H1 (cell line): ENCODE results near the gene SLC23A2. TPM values are rescaled to one million over a fixed set of nuclear protein-coding genes. Genes with fewer than 3 reads are reported as not detected.

ENCODE experiments used
- CTCF ChIA-PET: fragments of 300-600 bp; sonication (Branson Sonifier 250); formaldehyde crosslinking; loops from one replicate; lab custom pipeline; 2021; ENCODE audit not compliant: partially characterized antibody; lab: Charles Lee
- POLR2A ChIA-PET: fragments of 300-600 bp; sonication (Branson Sonifier 250); formaldehyde crosslinking; loops from one replicate; lab custom pipeline; 2021; ENCODE audit warnings: inconsistent platforms; ENCODE audit not compliant: partially characterized antibody; lab: Charles Lee
- DNase-seq, 2 experiments: peaks; one replicate each; pipeline versions ENCODE4 v3.0.0 to v3.0.0-alpha.2; 2010 to 2022; ENCODE audit warnings: low spot score in 2 of 2, low read depth in 1 of 2, mixed read lengths in 1 of 2
- FAIRE-seq: peaks from 2 replicates; lab custom pipeline; 2011; peaks lifted over from hg19 to GRCh38; lab: Jason Lieb, UNC
- H2AFZ ChIP-seq: 2 replicates; pipeline ENCODE4 v1.8.1; 2012; ENCODE audit warnings: low read length, inconsistent platforms
- H2AK5ac ChIP-seq: 2 replicates; pipeline ENCODE4 v1.6.1; 2013; ENCODE audit warnings: low read depth, low read length
- H2BK120ac ChIP-seq: replicated peaks from 2 replicates; pipeline ENCODE3; 2013; ENCODE audit warnings: low read depth, low read length, inconsistent platforms
- H2BK12ac ChIP-seq: 2 replicates; pipeline ENCODE4 v1.6.1; 2013; ENCODE audit warnings: low read depth, low read length
- H2BK15ac ChIP-seq: 2 replicates; pipeline ENCODE4 v1.6.1; 2013; ENCODE audit warnings: low read length
- H2BK20ac ChIP-seq: 2 replicates; pipeline ENCODE4 v1.6.1; 2013; ENCODE audit warnings: low read length
- H2BK5ac ChIP-seq: 2 replicates; pipeline ENCODE4 v1.6.1; 2013; ENCODE audit warnings: low read depth, low read length
- H3K14ac ChIP-seq: 2 replicates; pipeline ENCODE4 v1.6.1; 2013; ENCODE audit warnings: inconsistent platforms; ENCODE audit not compliant: insufficient read length
- H3K18ac ChIP-seq: 2 replicates; pipeline ENCODE4 v1.6.1; 2013; ENCODE audit warnings: low read length; ENCODE audit errors: extremely low read depth
- H3K23ac ChIP-seq: 2 replicates; pipeline ENCODE4 v1.6.1; 2013; ENCODE audit warnings: inconsistent platforms; ENCODE audit not compliant: insufficient read length
- H3K23me2 ChIP-seq: 2 replicates; pipeline ENCODE4 v1.6.1; 2013; ENCODE audit warnings: low read depth, low read length
- H3K27ac ChIP-seq: 2 replicates; pipeline ENCODE4 v1.6.1; 2011; ENCODE audit warnings: low read depth, low read length, inconsistent platforms
- H3K27me3 ChIP-seq, 4 experiments: replicated peaks in 1 of 4; 1 replicate in 1 of 4; 2 replicates in 3 of 4; pipeline versions ENCODE4 v1.6.1 to v1.8.1; 2011 to 2013; ENCODE audit warnings: low read length in 3 of 4, mild to moderate bottlenecking in 3 of 4, inconsistent platforms in 2 of 4, mixed read lengths in 2 of 4, moderate library complexity in 1 of 4; ENCODE audit not compliant: control insufficient read depth in 3 of 4, insufficient read depth in 3 of 4; ENCODE audit errors: extremely low read depth in 1 of 4
- H3K36me3 ChIP-seq, 4 experiments: 2 replicates each; pipeline versions ENCODE4 v1.6.1 to v1.8.1; 2011 to 2013; ENCODE audit warnings: mild to moderate bottlenecking in 4 of 4, low read length in 3 of 4, moderate library complexity in 2 of 4, control low read depth in 1 of 4, inconsistent platforms in 1 of 4; ENCODE audit not compliant: insufficient read depth in 4 of 4, control insufficient read depth in 2 of 4
- H3K4ac ChIP-seq: replicated peaks from 2 replicates; pipeline ENCODE3; 2013; ENCODE audit warnings: low read length, low read depth, mixed read lengths, inconsistent platforms; ENCODE audit not compliant: insufficient read length
- H3K4me1 ChIP-seq, 4 experiments: replicated peaks in 1 of 4; 1 replicate in 1 of 4; 2 replicates in 3 of 4; pipeline versions ENCODE4 v1.6.1 to v1.8.1; 2011 to 2013; ENCODE audit warnings: low read length in 3 of 4, inconsistent platforms in 2 of 4, mixed read lengths in 1 of 4; ENCODE audit not compliant: insufficient read depth in 4 of 4, control insufficient read depth in 3 of 4
- H3K4me2 ChIP-seq, 2 experiments: 2 replicates each; pipeline versions ENCODE4 v1.6.1 to v1.8.1; 2011 to 2013; ENCODE audit warnings: low read depth in 2 of 2, low read length in 2 of 2, control low read depth in 1 of 2, inconsistent platforms in 1 of 2, mild to moderate bottlenecking in 1 of 2; ENCODE audit not compliant: insufficient read depth in 1 of 2
- H3K4me3 ChIP-seq, 4 experiments: fragments of 200-600, 300-600 bp in 1 of 4; sonication (generic), shearing (Covaris generic), sonication (Bioruptor Twin) in 1 of 4; 2 replicates each; pipeline versions ENCODE4 v1.5.1 to v1.8.1; 2011 to 2016; ENCODE audit warnings: low read length in 4 of 4, low read depth in 3 of 4, control low read depth in 2 of 4, inconsistent platforms in 2 of 4, mild to moderate bottlenecking in 2 of 4, mixed read lengths in 1 of 4, moderate library complexity in 1 of 4; ENCODE audit not compliant: insufficient read depth in 2 of 4; ENCODE audit errors: extremely low read depth in 1 of 4
- H3K56ac ChIP-seq: replicated peaks from 2 replicates; pipeline ENCODE3; 2013; ENCODE audit warnings: low read depth, mild to moderate bottlenecking, mixed read lengths, low read length, inconsistent platforms; ENCODE audit not compliant: insufficient read length
- H3K79me1 ChIP-seq: 2 replicates; pipeline ENCODE4 v1.6.1; 2013; ENCODE audit warnings: low read depth, low read length, control low read depth
- H3K79me2 ChIP-seq, 2 experiments: 2 replicates each; pipeline versions ENCODE4 v1.6.1 to v1.8.1; 2012 to 2013; ENCODE audit warnings: low read length in 2 of 2, mild to moderate bottlenecking in 2 of 2, inconsistent platforms in 1 of 2; ENCODE audit not compliant: insufficient read depth in 2 of 2, control insufficient read depth in 1 of 2
- H3K9ac ChIP-seq, 4 experiments: replicated peaks in 1 of 4; 1 replicate in 1 of 4; 2 replicates in 3 of 4; pipeline versions ENCODE4 v1.6.1 to v1.8.1; 2011 to 2013; ENCODE audit warnings: low read depth in 3 of 4, low read length in 3 of 4, control low read depth in 2 of 4, mild to moderate bottlenecking in 2 of 4, moderate library complexity in 2 of 4, inconsistent platforms in 1 of 4; ENCODE audit errors: extremely low read depth in 1 of 4
- H3K9me3 ChIP-seq, 2 experiments: 2 replicates each; pipeline versions ENCODE4 v1.6.1 to v1.8.1; 2012 to 2013; ENCODE audit warnings: mild to moderate bottlenecking in 2 of 2, moderate library complexity in 2 of 2, control low read depth in 1 of 2, inconsistent platforms in 1 of 2, low read depth in 1 of 2, low read length in 1 of 2, mixed read lengths in 1 of 2; ENCODE audit not compliant: insufficient read depth in 2 of 2
- H4K20me1 ChIP-seq, 2 experiments: replicated peaks in 1 of 2; 2 replicates each; pipeline versions ENCODE3 to v1.8.1; 2011 to 2013; ENCODE audit warnings: inconsistent platforms in 2 of 2, low read length in 2 of 2, mild to moderate bottlenecking in 1 of 2; ENCODE audit not compliant: insufficient read depth in 2 of 2, control insufficient read depth in 1 of 2
- H4K5ac ChIP-seq: 2 replicates; pipeline ENCODE4 v1.6.1; 2013; ENCODE audit warnings: low read length, low read depth, mixed read lengths, inconsistent platforms; ENCODE audit not compliant: insufficient read length
- H4K8ac ChIP-seq: 2 replicates; pipeline ENCODE4 v1.8.0; 2013; ENCODE audit warnings: mild to moderate bottlenecking, moderate library complexity, low read length, inconsistent platforms; ENCODE audit not compliant: insufficient read depth; ENCODE audit errors: extremely low read depth
- H4K91ac ChIP-seq: replicated peaks from 2 replicates; pipeline ENCODE3; 2013; ENCODE audit warnings: low read length, mixed read lengths, inconsistent platforms; ENCODE audit not compliant: insufficient read length
- CHD2 ChIP-seq: IDR thresholded peaks from 2 replicates; pipeline ENCODE4 v1.6.1; 2012; ENCODE audit warnings: low read length, improper control_type of control experiment
- E2F6 ChIP-seq: IDR thresholded peaks from 2 replicates; pipeline ENCODE4 v1.6.1; 2012; ENCODE audit warnings: inconsistent platforms
- HDAC6 ChIP-seq: IDR thresholded peaks from one replicate; pipeline ENCODE4 v1.7.1; 2012; ENCODE audit warnings: low read depth, mild to moderate bottlenecking, inconsistent platforms, low read length, moderate library complexity
- JUN ChIP-seq: IDR thresholded peaks from 2 replicates; pipeline ENCODE4 v1.6.1; 2011; ENCODE audit warnings: low read depth, mild to moderate bottlenecking, improper control_type of control experiment, low read length
- KDM1A ChIP-seq: fragments of 200-600, 300-600 bp; sonication (generic); IDR thresholded peaks from 2 replicates; pipeline ENCODE4 v1.7.1; 2016; ENCODE audit warnings: mild to moderate bottlenecking, low read length, borderline replicate concordance
- NANOG ChIP-seq: IDR thresholded peaks from 2 replicates; pipeline ENCODE4 v1.6.1; 2011; ENCODE audit warnings: low read length, low read depth, mild to moderate bottlenecking, inconsistent platforms; ENCODE audit not compliant: insufficient read depth, poor library complexity, severe bottlenecking
- POLR2A ChIP-seq, 2 experiments: IDR thresholded peaks; 1 replicate in 1 of 2; 2 replicates in 1 of 2; pipeline ENCODE4 v1.6.1; 2011; ENCODE audit warnings: low read depth in 2 of 2, low read length in 2 of 2, mild to moderate bottlenecking in 2 of 2; ENCODE audit errors: control extremely low read depth in 1 of 2
- RAD21 ChIP-seq, 2 experiments: IDR thresholded peaks in 1 of 2; conservative IDR thresholded peaks in 1 of 2; 2 replicates each; pipeline ENCODE4 v1.6.1; 2011; ENCODE audit warnings: low read depth in 2 of 2, low read length in 2 of 2, improper control_type of control experiment in 1 of 2, inconsistent platforms in 1 of 2, mild to moderate bottlenecking in 1 of 2, moderate library complexity in 1 of 2
- SAP30 ChIP-seq: fragments of 300-600 bp; sonication (generic); IDR thresholded peaks from 2 replicates; pipeline ENCODE4 v1.7.1; 2012; ENCODE audit warnings: low read length, moderate library complexity, mild to moderate bottlenecking, inconsistent platforms; ENCODE audit not compliant: insufficient read depth, insufficient replicate concordance
- SIX5 ChIP-seq: IDR thresholded peaks from 2 replicates; pipeline ENCODE4 v1.6.1; 2011; ENCODE audit warnings: mild to moderate bottlenecking, low read depth, low read length
- SP1 ChIP-seq: IDR thresholded peaks from 2 replicates; pipeline ENCODE4 v1.6.1; 2011; ENCODE audit warnings: low read depth, low read length
- SP4 ChIP-seq: IDR thresholded peaks from 2 replicates; pipeline ENCODE4 v1.6.1; 2012; ENCODE audit warnings: low read length, inconsistent platforms
- SUZ12 ChIP-seq: fragments of 200-600 bp; sonication (generic); IDR thresholded peaks from 2 replicates; pipeline ENCODE4 v1.6.1; 2012; ENCODE audit warnings: mild to moderate bottlenecking, inconsistent platforms, low read length, moderate library complexity, mixed read lengths
- TAF7 ChIP-seq: optimal IDR thresholded peaks from 2 replicates; pipeline ENCODE3; 2011; ENCODE audit warnings: low read depth, mild to moderate bottlenecking, inconsistent platforms, low read length, moderate library complexity, borderline replicate concordance
- WGBS, 2 experiments: shearing (Covaris generic) in 1 of 2; methylation state at CpG; one replicate each; pipeline versions ENCODE4 v1.1.6 to v1.1.7; 2013 to 2015; ENCODE audit warnings: low lambda C conversion rate in 2 of 2, mixed read lengths in 2 of 2, inconsistent platforms in 1 of 2, low coverage in 1 of 2, missing lambda C conversion rate in 1 of 2; ENCODE audit not compliant: insufficient replicate concordance in 2 of 2, insufficient coverage in 1 of 2, insufficient read length in 1 of 2; ENCODE audit errors: extremely low coverage in 1 of 2, missing lambda C conversion rate in 1 of 2; 5-methylcytosine and 5-hydroxymethylcytosine counted together
- polyA plus RNA-seq, 7 experiments: library from polyadenylated mRNA; depleted of rRNA in 3 of 7; stranded (reverse) in 5 of 7; unstranded in 2 of 7; fragments of >200 nt in 5 of 7; fragments of 200-250 nt in 2 of 7; gene quantifications; 1 replicate in 5 of 7; 2 replicates in 1 of 7; 4 replicates in 1 of 7; pipeline versions ENCODE4 v1.2.1 to v1.2.3, GENCODE V29; 2011 to 2013; ENCODE audit warnings: missing spikeins in 2 of 7, mixed read lengths in 2 of 7
- total RNA-seq: library from RNA; stranded (reverse); fragmentation: NEBNext Ultra II Directional; extraction: Animal tissue kit (Norgen Biotek cat#: 25700); gene quantifications from 2 replicates; pipeline ENCODE4 v1.2.1, GENCODE V29; 2021

SLC23A2 gene
- total and polyA plus RNA-seq, 2 of the 8 experiments (the other 6 are each of a cell fraction or from before 2014, with no cell fraction given), result 17.0 to 18.6 TPM

- H3K4ac ChIP-seq, result no peak overlapping the region
- H3K27ac ChIP-seq, result no peak overlapping the region
- H3K23ac ChIP-seq, result no peak overlapping the region
- no peaks in the 10 kb centered on the region for H3K79me2 ChIP-seq
- H3K36me3 ChIP-seq, result no peaks in the 10 kb centered on the region
- H4K20me1 ChIP-seq, result no peaks in the 10 kb centered on the region
- no peaks in the 10 kb centered on the region for H3K4me1 ChIP-seq
- ChIA-PET CTCF (interaction anchor here (0.8 to 1.2 kb wide), 2 partner anchors 9 to 19 kb away, joined by 3 to 4 read pairs; no protein-coding TSS in a partner anchor), POLR2A (no interaction called here)
- no peak overlapping the region for H2BK5ac ChIP-seq
- no peak overlapping the region for H4K5ac ChIP-seq
- no peak overlapping the region for H2BK120ac ChIP-seq
- H4K8ac ChIP-seq, result no peak overlapping the region
- no peak overlapping the region for H3K9ac ChIP-seq
- TF ChIP-seq KDM1A (no peak), SIX5 (no peak), SUZ12 (no peak), SP1 (no peak), POLR2A (IDR thresholded peaks at IDR 0.05; ENCODE audit: control extremely low read depth in 1 of 2, low read depth in 2 of 2, low read length in 2 of 2) (no peak), CHD2 (no peak), SP4 (no peak), TAF7 (no peak), HDAC6 (no peak), SAP30 (no peak), NANOG (no peak), E2F6 (no peak), RAD21 (IDR thresholded peaks at IDR 0.05 in 1 of 2, conservative IDR thresholded peaks at IDR 0.05 in 1 of 2; ENCODE audit: low read depth in 2 of 2, low read length in 2 of 2) (no peak), JUN (no peak)
- H2BK12ac ChIP-seq, result no peak overlapping the region
- no peak overlapping the region for H2BK20ac ChIP-seq
- H2BK15ac ChIP-seq, result no peak overlapping the region
- no peaks in the 10 kb centered on the region for H3K23me2 ChIP-seq
- no peak overlapping the region for H2AFZ ChIP-seq
- DNase-seq (no peak), FAIRE-seq (no peak)
- no peak overlapping the region for H3K4me2 ChIP-seq
- no peak overlapping the region for H4K91ac ChIP-seq
- 79% methylated on average over 8 of the region's 8 CpGs; no CpG with 5 or more reads in 1 of the 2 experiments for WGBS, 2 experiments
- no peak overlapping the region for H3K4me3 ChIP-seq
- H3K14ac ChIP-seq, result no peak overlapping the region
- no peaks in the 10 kb centered on the region for H3K27me3 ChIP-seq
- H3K56ac ChIP-seq, result no peak overlapping the region
- no peak overlapping the region for H3K18ac ChIP-seq
- no peaks in the 10 kb centered on the region for H3K79me1 ChIP-seq
- H3K9me3 ChIP-seq, result no peaks in the 10 kb centered on the region
- no peak overlapping the region for H2AK5ac ChIP-seq
These were observed 37.9 kb upstream of the SLC23A2 start for GRCh38 chr20:5039255-5039657.
